DMS53 (cell line): ENCODE results near the gene PABPN1L.

Source experiments
- DNase-seq: peaks from one replicate; lab custom pipeline; 2025; lab: John Stamatoyannopoulos, UW

The PABPN1L gene

GRCh38 chr16:88866151-88866920 lies at the start of gene PABPN1L:
PABPN1L (minus strand) TSS chr16:88866660; CDS start chr16:88866606, 54 bp downstream.
- peak; percentile 72 for DNase-seq

- no peak for DNase-seq
Observed at GRCh38 chr16:88915639-88916327, 49.3 kb upstream of the PABPN1L start.

- no peak for DNase-seq
Observed at GRCh38 chr16:88914750-88915368, 48.4 kb upstream of the PABPN1L start.

GRCh38 chr16:88913870-88914269 lies 47.4 kb upstream of the PABPN1L start:
- DNase-seq: no peak

GRCh38 chr16:88913001-88913612 lies 46.6 kb upstream of the PABPN1L start:
- DNase-seq: no peak

GRCh38 chr16:88912556-88912955 lies 46.1 kb upstream of the PABPN1L start:
- no peak for DNase-seq

GRCh38 chr16:88911946-88912310 lies 45.5 kb upstream of the PABPN1L start:
- DNase-seq: no peak

GRCh38 chr16:88911136-88911945 lies 44.9 kb upstream of the PABPN1L start:
- no peak for DNase-seq

GRCh38 chr16:88910284-88911135 lies 44.0 kb upstream of the PABPN1L start:
- no peak for DNase-seq

- no peak for DNase-seq
Observed at GRCh38 chr16:88909431-88910210, 43.2 kb upstream of the PABPN1L start.

GRCh38 chr16:88908307-88908706 lies 41.8 kb upstream of the PABPN1L start:
- DNase-seq: no peak

- DNase-seq: no peak
Observed at GRCh38 chr16:88907768-88908167, 41.3 kb upstream of the PABPN1L start.

- DNase-seq: no peak
Observed at GRCh38 chr16:88906535-88907105, 40.2 kb upstream of the PABPN1L start.

GRCh38 chr16:88906020-88906419 lies 39.6 kb upstream of the PABPN1L start:
- no peak for DNase-seq

- DNase-seq: peak; percentile 40
Observed at GRCh38 chr16:88905563-88905962, 39.1 kb upstream of the PABPN1L start.

- no peak for DNase-seq
Observed at GRCh38 chr16:88904676-88905365, 38.4 kb upstream of the PABPN1L start.

GRCh38 chr16:88903267-88903666 lies 36.8 kb upstream of the PABPN1L start:
- DNase-seq: no peak

- DNase-seq: no peak
Observed at GRCh38 chr16:88902744-88903143, 36.3 kb upstream of the PABPN1L start.

GRCh38 chr16:88901718-88902337 lies 35.4 kb upstream of the PABPN1L start:
- DNase-seq: no peak
